ENCODE data around the gene SERGEF. TPM values are rescaled to one million over a fixed set of nuclear protein-coding genes. Genes with fewer than 3 reads are reported as not detected.

The SERGEF gene
- total RNA-seq, 2 donors from 2014 or later = 26.7 to 42.1 TPM

DNA sequence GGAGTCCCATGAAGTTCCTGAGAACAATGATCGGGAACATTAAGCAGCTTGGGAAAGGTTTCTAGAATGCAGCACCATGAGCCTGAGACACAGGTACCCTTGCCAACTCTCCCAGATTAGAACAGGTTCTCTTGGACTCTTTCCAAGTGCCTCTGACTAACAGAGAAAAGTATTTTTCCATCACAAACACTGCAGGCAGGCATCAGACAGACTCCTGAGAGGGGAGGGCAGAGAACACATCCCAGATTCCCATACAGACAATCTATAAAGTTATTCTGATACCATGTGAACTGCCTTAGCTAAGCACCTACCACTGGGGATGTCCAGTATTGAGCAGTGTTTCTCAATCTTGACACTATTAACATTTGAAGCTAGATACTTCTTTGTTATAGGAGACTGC, 27.3 kb downstream of the SERGEF start:
- Mint-ChIP-seq H3K4me1 (peaks cover 3% of the 10 kb centered on the region), H3K9me3 (no peaks in the 10 kb centered on the region), H3K27ac (no peak overlapping the region), H3K4me3 (no peak overlapping the region), H3K36me3 (ENCODE audit: low read depth) (peaks cover 43% of the 10 kb centered on the region), H3K27me3 (ENCODE audit: insufficient read depth) (no peaks in the 10 kb centered on the region)
- DNase-seq = no peak
- no peak overlapping the region for H3K9ac ChIP-seq (ENCODE audit: extremely low read depth, low read length, poor library complexity, severe bottlenecking)
- no peak overlapping the region for H3K27ac ChIP-seq (ENCODE audit: low read depth, low read length)
- H3K4me1 ChIP-seq (ENCODE audit: control insufficient read depth, insufficient read depth, low read length) = no peaks in the 10 kb centered on the region
- H3K4me3 ChIP-seq (ENCODE audit: low read length) = no peak overlapping the region
- TF ChIP-seq, protein P1, sequence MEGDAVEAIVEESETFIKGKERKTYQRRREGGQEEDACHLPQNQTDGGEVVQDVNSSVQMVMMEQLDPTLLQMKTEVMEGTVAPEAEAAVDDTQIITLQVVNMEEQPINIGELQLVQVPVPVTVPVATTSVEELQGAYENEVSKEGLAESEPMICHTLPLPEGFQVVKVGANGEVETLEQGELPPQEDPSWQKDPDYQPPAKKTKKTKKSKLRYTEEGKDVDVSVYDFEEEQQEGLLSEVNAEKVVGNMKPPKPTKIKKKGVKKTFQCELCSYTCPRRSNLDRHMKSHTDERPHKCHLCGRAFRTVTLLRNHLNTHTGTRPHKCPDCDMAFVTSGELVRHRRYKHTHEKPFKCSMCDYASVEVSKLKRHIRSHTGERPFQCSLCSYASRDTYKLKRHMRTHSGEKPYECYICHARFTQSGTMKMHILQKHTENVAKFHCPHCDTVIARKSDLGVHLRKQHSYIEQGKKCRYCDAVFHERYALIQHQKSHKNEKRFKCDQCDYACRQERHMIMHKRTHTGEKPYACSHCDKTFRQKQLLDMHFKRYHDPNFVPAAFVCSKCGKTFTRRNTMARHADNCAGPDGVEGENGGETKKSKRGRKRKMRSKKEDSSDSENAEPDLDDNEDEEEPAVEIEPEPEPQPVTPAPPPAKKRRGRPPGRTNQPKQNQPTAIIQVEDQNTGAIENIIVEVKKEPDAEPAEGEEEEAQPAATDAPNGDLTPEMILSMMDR (conservative IDR thresholded peaks at IDR 0.05) = no peak
- peaks cover 10% of the 10 kb centered on the region for H3K36me3 ChIP-seq (ENCODE audit: control insufficient read depth, insufficient read depth, low read length)
- peaks cover 24% of the 10 kb centered on the region for H3K27me3 ChIP-seq (ENCODE audit: control insufficient read depth, insufficient read depth, low read length, poor library complexity, severe bottlenecking)
- WGBS, 2 experiments (ENCODE audit: insufficient coverage in 1 of 2, insufficient read length in 1 of 2) = 94 to 100% methylated on average over 1 of the region's 1 CpG
- H3K9me3 ChIP-seq (ENCODE audit: control insufficient read depth, low read length) = no peaks in the 10 kb centered on the region

DNA sequence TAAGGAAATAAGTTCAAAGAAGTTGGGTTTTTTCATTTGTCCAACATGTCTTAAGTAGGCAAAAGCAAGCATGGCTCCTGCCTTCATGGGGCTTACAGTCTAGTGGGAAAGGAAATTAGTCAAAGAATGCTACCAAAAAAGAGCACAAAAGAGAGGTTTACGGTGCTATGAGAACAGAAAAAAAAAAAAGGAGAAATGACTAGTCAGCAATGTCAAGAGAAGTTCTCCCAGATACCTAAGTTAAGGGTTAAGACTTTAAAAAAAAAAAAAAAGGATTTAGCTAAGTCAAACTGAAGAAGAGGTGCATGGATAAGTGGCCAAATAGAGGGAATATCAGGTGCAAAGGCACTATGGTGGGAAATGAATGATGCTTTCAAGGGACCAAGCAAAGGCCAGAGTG, 29.3 kb downstream of the SERGEF start:
- Histone ChIP-seq H3K4me1 (ENCODE audit: control insufficient read depth, insufficient read depth, low read length) (no peaks in the 10 kb centered on the region), H3K36me3 (ENCODE audit: control insufficient read depth, insufficient read depth, low read length) (peaks cover 10% of the 10 kb centered on the region), H3K9ac (ENCODE audit: extremely low read depth, low read length, poor library complexity, severe bottlenecking) (no peak overlapping the region), H3K27ac (ENCODE audit: low read depth, low read length) (no peak overlapping the region), H3K4me3 (ENCODE audit: low read length) (no peak overlapping the region), H3K9me3 (ENCODE audit: control insufficient read depth, low read length) (no peaks in the 10 kb centered on the region), H3K27me3 (ENCODE audit: control insufficient read depth, insufficient read depth, low read length, poor library complexity, severe bottlenecking) (peaks cover 5% of the 10 kb centered on the region)
- no peaks in the 10 kb centered on the region for H3K9me3 Mint-ChIP-seq
- peaks cover 43% of the 10 kb centered on the region for H3K36me3 Mint-ChIP-seq (ENCODE audit: low read depth)
- TF ChIP-seq, protein P1 (conservative IDR thresholded peaks at IDR 0.05) = no peak
- WGBS, 2 experiments (ENCODE audit: insufficient coverage in 1 of 2, insufficient read length in 1 of 2) = 91 to 100% methylated on average over 1 of the region's 1 CpG
- H3K27me3 Mint-ChIP-seq (ENCODE audit: insufficient read depth) = no peaks in the 10 kb centered on the region
- peaks cover 3% of the 10 kb centered on the region for H3K4me1 Mint-ChIP-seq
- DNase-seq = no peak
- H3K27ac Mint-ChIP-seq = no peak overlapping the region
- no peak overlapping the region for H3K4me3 Mint-ChIP-seq

DNA sequence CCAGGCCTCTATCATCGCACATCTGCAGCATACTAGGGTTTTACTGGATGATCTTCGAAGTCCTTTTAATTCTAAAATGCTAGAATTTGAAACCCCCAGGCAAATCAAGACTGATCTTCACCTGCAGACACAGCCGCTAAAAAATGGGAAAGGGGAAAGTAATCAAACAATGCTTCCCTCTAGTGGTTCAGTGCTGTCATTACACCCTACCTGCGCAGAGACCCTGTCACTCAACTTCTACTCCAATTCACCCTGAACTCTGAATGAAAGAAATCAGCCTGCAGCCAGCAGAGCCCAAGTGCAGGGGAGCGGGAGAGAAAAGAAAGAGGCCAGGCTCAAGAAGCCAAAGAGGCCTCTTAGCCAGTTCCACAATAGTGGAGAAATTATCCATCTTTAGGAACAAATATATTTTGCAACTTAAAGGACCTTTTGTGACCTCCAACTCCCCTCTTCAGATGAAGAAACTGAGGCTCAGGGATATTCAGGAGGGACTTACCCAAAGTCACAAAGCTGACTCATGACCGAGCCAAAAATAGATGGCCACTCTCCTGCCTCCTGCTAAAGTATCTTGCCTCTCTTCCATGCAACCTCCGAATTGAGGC, 33.0 kb downstream of the SERGEF start:
- Mint-ChIP-seq H3K27me3 (ENCODE audit: insufficient read depth) (no peaks in the 10 kb centered on the region), H3K27ac (no peak overlapping the region), H3K4me1 (no peaks in the 10 kb centered on the region), H3K9me3 (no peaks in the 10 kb centered on the region), H3K36me3 (ENCODE audit: low read depth) (peaks cover 27% of the 10 kb centered on the region), H3K4me3 (no peak overlapping the region)
- 40 to 43% methylated on average over 1 to 7 of the region's 7 CpGs for WGBS, 2 experiments (ENCODE audit: insufficient coverage in 1 of 2, insufficient read length in 1 of 2)
- Histone ChIP-seq H3K9ac (ENCODE audit: extremely low read depth, low read length, poor library complexity, severe bottlenecking) (no peak overlapping the region), H3K4me3 (ENCODE audit: low read length) (no peak overlapping the region), H3K9me3 (ENCODE audit: control insufficient read depth, low read length) (no peaks in the 10 kb centered on the region), H3K36me3 (ENCODE audit: control insufficient read depth, insufficient read depth, low read length) (no peaks in the 10 kb centered on the region), H3K4me1 (ENCODE audit: control insufficient read depth, insufficient read depth, low read length) (no peaks in the 10 kb centered on the region), H3K27me3 (ENCODE audit: control insufficient read depth, insufficient read depth, low read length, poor library complexity, severe bottlenecking) (no peaks in the 10 kb centered on the region), H3K27ac (ENCODE audit: low read depth, low read length) (no peak overlapping the region)
- peak; percentile 86 for DNase-seq
- TF ChIP-seq, protein P1 (conservative IDR thresholded peaks at IDR 0.05) = peak; percentile 88
